ENCODE measurements around the gene IRGC.
"Not testable (repeated sequence)": the region's sequence is repeated elsewhere in the genome, so short reads cannot be mapped to it uniquely, and the experiment has no call there.

IRGC gene

GRCh38 chr19:43755256-43755801, 39.5 kb downstream of the IRGC start:
- DNase-seq = peak; percentile 85

GRCh38 chr19:43759515-43759914, 43.6 kb downstream of the IRGC start:
- no peak for DNase-seq

GRCh38 chr19:43760941-43761340, 45.1 kb downstream of the IRGC start:
- DNase-seq = no peak

GRCh38 chr19:43762814-43763213, 46.9 kb downstream of the IRGC start:
- no peak for DNase-seq

GRCh38 chr19:43763473-43763939, 47.6 kb downstream of the IRGC start:
- DNase-seq = no peak

- DNase-seq = not testable (repeated sequence)
These were observed 48.8 kb downstream of the IRGC start for GRCh38 chr19:43764684-43765083.

- peak; percentile 73 for DNase-seq
These were observed 49.4 kb downstream of the IRGC start for GRCh38 chr19:43765109-43765876.

- DNase-seq = no peak
These were observed 50.8 kb downstream of the IRGC start for GRCh38 chr19:43766755-43767043.

GRCh38 chr19:43767316-43767715, 51.4 kb downstream of the IRGC start:
- no peak for DNase-seq

GRCh38 chr19:43767818-43768217, 51.9 kb downstream of the IRGC start:
- DNase-seq = no peak

GRCh38 chr19:43768273-43769050, 52.6 kb downstream of the IRGC start:
- DNase-seq = no peak

- no peak for DNase-seq
These were observed 53.4 kb downstream of the IRGC start for GRCh38 chr19:43769256-43769655.
